H1 (cell line): ENCODE data around the gene HK2. TPM values are rescaled to one million over a fixed set of nuclear protein-coding genes. Genes with fewer than 3 reads are reported as not detected.

Source experiments
- ATF3 ChIP-seq: IDR thresholded peaks from 2 replicates; pipeline ENCODE4 v1.6.1; 2011; ENCODE audit warnings: low read depth, mild to moderate bottlenecking, low read length; ENCODE audit not compliant: insufficient read depth
- GTF2F1 ChIP-seq: IDR thresholded peaks from 2 replicates; pipeline ENCODE4 v1.6.1; 2012; ENCODE audit warnings: low read depth, low read length, improper control_type of control experiment, borderline replicate concordance
- RAD21 ChIP-seq, 2 experiments: IDR thresholded peaks in 1 of 2; conservative IDR thresholded peaks in 1 of 2; 2 replicates each; pipeline ENCODE4 v1.6.1; 2011; ENCODE audit warnings: low read depth in 2 of 2, low read length in 2 of 2, improper control_type of control experiment in 1 of 2, inconsistent platforms in 1 of 2, mild to moderate bottlenecking in 1 of 2, moderate library complexity in 1 of 2
- RXRA ChIP-seq: IDR thresholded peaks from 2 replicates; pipeline ENCODE4 v1.6.1; 2011; ENCODE audit warnings: low read depth, mild to moderate bottlenecking, low read length, moderate library complexity; ENCODE audit not compliant: insufficient read depth
- SP2 ChIP-seq: IDR thresholded peaks from 2 replicates; pipeline ENCODE4 v1.6.1; 2012; ENCODE audit warnings: mild to moderate bottlenecking, low read length, inconsistent platforms
- SRF ChIP-seq: IDR thresholded peaks from 2 replicates; pipeline ENCODE4 v1.6.1; 2011; ENCODE audit warnings: mild to moderate bottlenecking, low read depth, low read length, moderate library complexity
- TCF12 ChIP-seq: IDR thresholded peaks from 2 replicates; pipeline ENCODE4 v1.6.1; 2011; ENCODE audit warnings: low read depth, mild to moderate bottlenecking, low read length
- ZNF274 ChIP-seq: IDR thresholded peaks from 2 replicates; pipeline ENCODE4 v1.7.0; 2012; ENCODE audit warnings: low read length, borderline replicate concordance; ENCODE audit errors: extremely low read depth
- polyA plus RNA-seq, 7 experiments: library from polyadenylated mRNA; depleted of rRNA in 3 of 7; stranded (reverse) in 5 of 7; unstranded in 2 of 7; fragments of >200 nt in 5 of 7; fragments of 200-250 nt in 2 of 7; gene quantifications; 1 replicate in 5 of 7; 2 replicates in 1 of 7; 4 replicates in 1 of 7; pipeline versions ENCODE4 v1.2.1 to v1.2.3, GENCODE V29; 2011 to 2013; ENCODE audit warnings: missing spikeins in 2 of 7, mixed read lengths in 2 of 7
- total RNA-seq: library from RNA; stranded (reverse); fragmentation: NEBNext Ultra II Directional; extraction: Animal tissue kit (Norgen Biotek cat#: 25700); gene quantifications from 2 replicates; pipeline ENCODE4 v1.2.1, GENCODE V29; 2021

Gene HK2
- total and polyA plus RNA-seq, 2 of the 8 experiments (the other 6 are each of a cell fraction or from before 2014, with no cell fraction given) = 22.1 to 61.9 TPM

DNA sequence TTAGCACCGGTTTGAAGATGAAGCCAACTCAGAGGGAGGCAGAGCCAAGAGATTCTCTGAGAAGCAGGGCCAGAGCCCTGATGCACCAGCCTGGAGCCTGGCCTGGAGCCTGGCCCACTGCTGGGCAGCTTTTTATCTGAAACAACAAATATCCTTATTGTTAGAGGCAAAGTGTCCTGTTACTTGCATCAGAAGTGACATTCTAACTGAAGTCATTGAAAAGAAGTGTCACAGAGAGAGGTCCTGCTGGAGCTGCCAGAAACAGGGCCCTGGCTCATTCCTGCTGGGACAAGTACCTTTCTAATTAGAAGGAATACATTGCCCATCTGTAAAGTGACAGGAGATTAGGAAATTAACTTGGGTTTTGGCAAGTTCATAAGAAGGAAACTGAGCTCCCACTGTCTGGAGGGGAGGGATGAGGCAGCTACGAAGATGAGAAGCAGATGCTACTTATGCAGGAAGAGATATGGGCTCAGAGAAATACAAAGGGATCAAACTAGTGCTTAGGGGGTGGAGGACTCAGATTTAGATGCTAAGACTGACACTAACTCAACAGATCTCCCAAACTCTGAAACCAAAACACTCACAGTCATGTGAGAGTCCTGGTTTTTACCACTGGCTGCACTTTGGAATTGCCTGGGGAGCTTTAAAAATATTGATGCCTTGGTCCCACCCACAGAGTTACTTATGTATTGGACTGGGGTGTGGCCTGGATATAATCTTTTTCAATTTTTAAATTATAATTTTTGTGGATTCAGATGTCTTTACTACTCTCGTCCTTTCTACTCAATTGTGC is 11.0 kb upstream of the HK2 start (continued):
- TF ChIP-seq ATF3 (no peak), GTF2F1 (no peak), TCF12 (no peak), SRF (no peak), RAD21 (IDR thresholded peaks at IDR 0.05 in 1 of 2, conservative IDR thresholded peaks at IDR 0.05 in 1 of 2; ENCODE audit: low read depth in 2 of 2, low read length in 2 of 2) (no peak), ZNF274 (no peak), SP2 (no peak), RXRA (no peak)
